Stomach (tissue), 4 donors: ENCODE data around the gene ADORA1.

Source experiments
- EP300 ChIP-seq: sonication (generic); formaldehyde crosslinking; IDR thresholded peaks from one replicate; pipeline ENCODE4 v1.6.1; 2017; ENCODE audit warnings: antibody characterized with exemption
- POLR2A ChIP-seq, 4 donors: fragments of 450-650 bp; IDR thresholded peaks; one replicate each; pipeline ENCODE4 v1.6.1; 2016; ENCODE audit warnings: antibody characterized with exemption in 4 of 4, control low read depth in 2 of 4, mild to moderate bottlenecking in 1 of 4, moderate library complexity in 1 of 4

DNA sequence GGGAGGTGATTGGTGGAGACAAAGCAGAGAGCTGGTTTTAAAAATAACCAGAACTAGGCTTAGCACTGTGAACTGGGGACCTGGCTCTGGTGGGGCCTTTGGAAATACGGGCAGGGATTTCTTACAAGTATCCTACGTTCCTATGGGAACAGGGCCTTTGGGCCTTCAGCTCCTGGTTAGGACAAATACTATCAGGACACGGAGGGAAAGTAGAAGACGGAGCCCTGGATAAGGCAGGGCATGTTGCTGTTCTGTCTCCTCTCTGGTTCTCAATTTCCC lies 36.4 kb upstream of the ADORA1 start:
- TF ChIP-seq EP300 (no peak), POLR2A (IDR thresholded peaks at IDR 0.05) (no peak)
